Measurements from ENCODE around the gene GRIP1. TPM values are rescaled to one million over a fixed set of nuclear protein-coding genes. Genes with fewer than 3 reads are reported as not detected.

Gene GRIP1
- total and polyA plus RNA-seq, 10 of the 15 experiments (the other 5 are each of a cell fraction or from before 2014, with no cell fraction given), result 0.05 to 0.85 (median 0.50) TPM; not detected in 7

GRCh38 chr12:66496595-66496994 is 182.3 kb downstream of the GRIP1 start:
- FAIRE-seq, result no peak
- Histone ChIP-seq H4K20me1 (ENCODE audit: control insufficient read depth, insufficient read depth) (no peaks in the 10 kb centered on the region), H3K4me1 (ENCODE audit: control insufficient read depth, insufficient read depth, low read length) (no peaks in the 10 kb centered on the region; the same call in none of the 2 replicates), H3K4me3 (no peak overlapping the region), H3K79me2 (ENCODE audit: control insufficient read depth, insufficient read depth, low read length) (no peaks in the 10 kb centered on the region), H3K4me2 (ENCODE audit: control insufficient read depth, insufficient read depth) (no peak overlapping the region), H3K27me3 (replicated peaks in 1 of 2; ENCODE audit: control insufficient read depth in 2 of 2, insufficient read depth in 2 of 2, low read length in 1 of 2) (no peaks in the 10 kb centered on the region; a peak in 1 of 4 replicates), H3K36me3 (ENCODE audit: control insufficient read depth in 2 of 2, insufficient read depth in 2 of 2, low read length in 1 of 2) (no peaks in the 10 kb centered on the region), H3K9me3 (replicated peaks; ENCODE audit: control insufficient read depth, insufficient read depth, low read length) (no peaks in the 10 kb centered on the region), H2AFZ (ENCODE audit: control insufficient read depth, low read depth, low read length) (no peak overlapping the region), H3K9ac (ENCODE audit: control insufficient read depth, insufficient read depth, low read length) (no peak overlapping the region), H3K27ac (ENCODE audit: control insufficient read depth, insufficient read depth) (no peak overlapping the region)
- POLR2A ChIA-PET, result no interaction called here
- CTCF ChIA-PET, result interaction anchor here (1.0 kb wide), 1 partner anchor 11 kb away, joined by 3 read pairs; no protein-coding TSS in a partner anchor
- BruUV-seq (replicated peaks), result no TSS peak
- in situ Hi-C loops (cut with MboI) (no loop called here), intact Hi-C loops (cut with micrococcal nuclease; ENCODE audit: unreplicated experiment) (no loop called here)
- no peak for DNase-seq (ENCODE audit: low read depth, low spot score)
- RAD21 ChIA-PET (ENCODE audit: unreplicated experiment), result no interaction called here
- SMC1A ChIA-PET (ENCODE audit: uncharacterized antibody, unreplicated experiment), result no interaction called here
- WGBS (ENCODE audit: insufficient coverage, insufficient replicate concordance, low lambda C conversion rate, missing lambda C conversion rate), result 0% methylated on average over 1 of the region's 1 CpG
- no peak for ATAC-seq
- no peak for TF ChIP-seq RUNX3 (IDR thresholded peaks at IDR 0.05; ENCODE audit: low read length)
- no peak for TF ChIP-seq CTCF (IDR thresholded peaks at IDR 0.05 in 2 of 3, conservative IDR thresholded peaks at IDR 0.05 in 1 of 3; ENCODE audit: control insufficient read depth in 2 of 3, extremely low read depth in 1 of 3, insufficient read depth in 1 of 3, low read depth in 3 of 3, low read length in 3 of 3)
- no peak for TF ChIP-seq REST (IDR thresholded peaks at IDR 0.05; ENCODE audit: low read depth, low read length)
- TF ChIP-seq RCOR1 (conservative IDR thresholded peaks at IDR 0.05; ENCODE audit: low read depth, low read length), result no peak
- TF ChIP-seq ZSCAN29 (IDR thresholded peaks at IDR 0.05), result no peak
- TF ChIP-seq POU2F2 (IDR thresholded peaks at IDR 0.05; ENCODE audit: borderline replicate concordance, low read depth, low read length), result no peak
- no peak for TF ChIP-seq CEBPZ (IDR thresholded peaks at IDR 0.05; ENCODE audit: low read depth, low read length)
- no peak for TF ChIP-seq USF2 (IDR thresholded peaks at IDR 0.05; ENCODE audit: borderline replicate concordance, low read depth, low read length)
- TF ChIP-seq ZBED1 (IDR thresholded peaks at IDR 0.05; ENCODE audit: borderline replicate concordance), result no peak
- TF ChIP-seq MLLT1 (IDR thresholded peaks at IDR 0.05), result no peak

All from GM12878 (cell line).